ENCODE data around the gene PTMA.

Gene PTMA

DNA sequence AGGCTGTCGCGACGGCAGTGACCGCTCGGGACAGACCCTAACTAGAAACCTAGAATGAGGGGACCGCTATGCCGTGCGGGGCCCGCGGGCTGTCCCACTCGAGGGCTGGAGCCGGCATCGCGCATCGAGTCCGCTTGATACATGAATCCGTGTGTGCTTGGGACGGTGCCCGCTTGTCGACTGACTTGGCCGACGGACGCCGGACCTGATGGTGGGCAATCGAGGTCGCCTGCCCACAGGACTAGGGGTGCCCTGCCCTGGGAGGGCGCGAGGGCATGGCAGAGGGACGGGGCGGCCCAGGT lies 749 bp upstream of the PTMA start:
- TF ChIP-seq CREB1 (IDR thresholded peaks at IDR 0.05; ENCODE audit: low read depth) = no peak
- no peak for TF ChIP-seq FOXM1 (IDR thresholded peaks at IDR 0.05; ENCODE audit: borderline replicate concordance, low read depth)

- TF ChIP-seq NFIC (IDR thresholded peaks at IDR 0.05) = no peak
- no peak for TF ChIP-seq TEAD4 (IDR thresholded peaks at IDR 0.05)
- TF ChIP-seq CREB1 (IDR thresholded peaks at IDR 0.05; ENCODE audit: low read depth) = no peak
These were observed 679 bp downstream of the PTMA start for GRCh38 chr2:231708773-231709635.

GRCh38 chr2:231709636-231709980 lies 1.3 kb downstream of the PTMA start:
- TF ChIP-seq RAD21 (IDR thresholded peaks at IDR 0.05; ENCODE audit: low read depth) (no peak), EGR1 (IDR thresholded peaks at IDR 0.05) (no peak), FOXM1 (IDR thresholded peaks at IDR 0.05; ENCODE audit: borderline replicate concordance, low read depth) (no peak), CEBPB (IDR thresholded peaks at IDR 0.05) (no peak), TCF12 (IDR thresholded peaks at IDR 0.05; ENCODE audit: low read depth) (no peak; the same call in 1 of the 2 replicates), CREB1 (IDR thresholded peaks at IDR 0.05; ENCODE audit: low read depth) (no peak), TAF1 (IDR thresholded peaks at IDR 0.05; ENCODE audit: low read depth) (no peak; the same call in 1 of the 2 replicates), ZBTB7A (IDR thresholded peaks at IDR 0.05; ENCODE audit: low read depth) (no peak), EP300 (IDR thresholded peaks at IDR 0.05; ENCODE audit: borderline replicate concordance) (no peak; the same call in 1 of the 2 replicates), YY1 (IDR thresholded peaks at IDR 0.05; ENCODE audit: low read depth) (no peak), TEAD4 (IDR thresholded peaks at IDR 0.05) (no peak), NFIC (IDR thresholded peaks at IDR 0.05) (no peak)
- TF ChIP-seq, protein P1, sequence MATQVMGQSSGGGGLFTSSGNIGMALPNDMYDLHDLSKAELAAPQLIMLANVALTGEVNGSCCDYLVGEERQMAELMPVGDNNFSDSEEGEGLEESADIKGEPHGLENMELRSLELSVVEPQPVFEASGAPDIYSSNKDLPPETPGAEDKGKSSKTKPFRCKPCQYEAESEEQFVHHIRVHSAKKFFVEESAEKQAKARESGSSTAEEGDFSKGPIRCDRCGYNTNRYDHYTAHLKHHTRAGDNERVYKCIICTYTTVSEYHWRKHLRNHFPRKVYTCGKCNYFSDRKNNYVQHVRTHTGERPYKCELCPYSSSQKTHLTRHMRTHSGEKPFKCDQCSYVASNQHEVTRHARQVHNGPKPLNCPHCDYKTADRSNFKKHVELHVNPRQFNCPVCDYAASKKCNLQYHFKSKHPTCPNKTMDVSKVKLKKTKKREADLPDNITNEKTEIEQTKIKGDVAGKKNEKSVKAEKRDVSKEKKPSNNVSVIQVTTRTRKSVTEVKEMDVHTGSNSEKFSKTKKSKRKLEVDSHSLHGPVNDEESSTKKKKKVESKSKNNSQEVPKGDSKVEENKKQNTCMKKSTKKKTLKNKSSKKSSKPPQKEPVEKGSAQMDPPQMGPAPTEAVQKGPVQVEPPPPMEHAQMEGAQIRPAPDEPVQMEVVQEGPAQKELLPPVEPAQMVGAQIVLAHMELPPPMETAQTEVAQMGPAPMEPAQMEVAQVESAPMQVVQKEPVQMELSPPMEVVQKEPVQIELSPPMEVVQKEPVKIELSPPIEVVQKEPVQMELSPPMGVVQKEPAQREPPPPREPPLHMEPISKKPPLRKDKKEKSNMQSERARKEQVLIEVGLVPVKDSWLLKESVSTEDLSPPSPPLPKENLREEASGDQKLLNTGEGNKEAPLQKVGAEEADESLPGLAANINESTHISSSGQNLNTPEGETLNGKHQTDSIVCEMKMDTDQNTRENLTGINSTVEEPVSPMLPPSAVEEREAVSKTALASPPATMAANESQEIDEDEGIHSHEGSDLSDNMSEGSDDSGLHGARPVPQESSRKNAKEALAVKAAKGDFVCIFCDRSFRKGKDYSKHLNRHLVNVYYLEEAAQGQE (IDR thresholded peaks at IDR 0.05; ENCODE audit: low read depth) = no peak
- TF ChIP-seq, protein P2, sequence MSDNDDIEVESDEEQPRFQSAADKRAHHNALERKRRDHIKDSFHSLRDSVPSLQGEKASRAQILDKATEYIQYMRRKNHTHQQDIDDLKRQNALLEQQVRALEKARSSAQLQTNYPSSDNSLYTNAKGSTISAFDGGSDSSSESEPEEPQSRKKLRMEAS (IDR thresholded peaks at IDR 0.05) = no peak
- TF ChIP-seq, protein P3, sequence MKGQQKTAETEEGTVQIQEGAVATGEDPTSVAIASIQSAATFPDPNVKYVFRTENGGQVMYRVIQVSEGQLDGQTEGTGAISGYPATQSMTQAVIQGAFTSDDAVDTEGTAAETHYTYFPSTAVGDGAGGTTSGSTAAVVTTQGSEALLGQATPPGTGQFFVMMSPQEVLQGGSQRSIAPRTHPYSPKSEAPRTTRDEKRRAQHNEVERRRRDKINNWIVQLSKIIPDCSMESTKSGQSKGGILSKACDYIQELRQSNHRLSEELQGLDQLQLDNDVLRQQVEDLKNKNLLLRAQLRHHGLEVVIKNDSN (IDR thresholded peaks at IDR 0.05) = no peak

DNA sequence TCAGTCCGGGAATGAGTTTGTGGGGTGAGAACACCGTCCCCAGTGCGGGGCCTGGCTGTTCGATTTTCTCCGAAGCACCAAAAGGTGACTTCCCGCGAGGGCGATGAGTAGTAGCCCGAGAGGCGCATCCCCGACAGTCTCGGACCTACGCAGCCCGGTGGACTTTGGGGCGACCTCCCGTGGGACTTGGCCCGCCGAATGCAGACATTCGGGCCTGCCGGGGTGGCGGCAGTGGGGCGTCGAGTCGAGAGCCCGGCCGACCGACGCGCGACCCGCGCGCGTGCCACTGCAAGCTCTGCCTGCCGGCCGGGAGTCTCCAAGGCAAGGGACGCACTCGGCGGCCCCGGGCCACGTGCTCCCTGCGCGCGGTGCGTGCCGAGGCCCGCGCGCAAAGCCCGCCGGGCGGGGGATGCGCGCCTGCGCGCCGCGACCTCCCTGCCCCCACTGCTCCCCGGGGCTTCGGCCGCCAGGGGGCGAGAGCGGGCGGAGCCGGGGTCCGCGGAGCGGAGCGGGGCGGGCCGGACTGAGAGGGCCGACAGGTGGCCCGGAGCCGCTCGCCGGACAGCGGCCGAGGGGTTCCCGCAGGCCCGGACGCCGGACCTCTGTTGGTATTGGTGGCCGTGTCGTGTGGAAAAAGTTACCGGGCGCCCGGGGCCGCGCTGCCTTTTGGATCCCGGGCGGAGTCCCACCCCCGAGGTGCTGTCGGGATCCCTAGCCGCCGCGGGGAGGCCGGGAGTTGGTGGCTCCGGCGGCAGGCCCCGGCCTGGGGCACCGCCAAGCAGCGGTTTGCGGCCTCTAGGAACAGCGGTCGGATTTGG lies 1.9 kb downstream of the PTMA start:
- 0 out of 2 replicates have a peak, but pooled peaks have one; percentile 9 for TF ChIP-seq FOXM1 (IDR thresholded peaks at IDR 0.05; ENCODE audit: borderline replicate concordance, low read depth)
- no peak for TF ChIP-seq TEAD4 (IDR thresholded peaks at IDR 0.05)
- TF ChIP-seq, protein P3 (IDR thresholded peaks at IDR 0.05) = peak; percentile 82
- peak; percentile 58 for TF ChIP-seq ZBTB7A (IDR thresholded peaks at IDR 0.05; ENCODE audit: low read depth)
- no peak for TF ChIP-seq CREB1 (IDR thresholded peaks at IDR 0.05; ENCODE audit: low read depth)
- no peak for TF ChIP-seq EGR1 (IDR thresholded peaks at IDR 0.05)
- TF ChIP-seq TCF12 (IDR thresholded peaks at IDR 0.05; ENCODE audit: low read depth) = no peak; the same call in 1 of the 2 replicates
- TF ChIP-seq, protein P1 (IDR thresholded peaks at IDR 0.05; ENCODE audit: low read depth) = no peak
- no peak for TF ChIP-seq RAD21 (IDR thresholded peaks at IDR 0.05; ENCODE audit: low read depth)
- TF ChIP-seq, protein P2 (IDR thresholded peaks at IDR 0.05) = peak; percentile 98
- no peak for TF ChIP-seq NFIC (IDR thresholded peaks at IDR 0.05)
- TF ChIP-seq EP300 (IDR thresholded peaks at IDR 0.05; ENCODE audit: borderline replicate concordance) = no peak
- no peak for TF ChIP-seq YY1 (IDR thresholded peaks at IDR 0.05; ENCODE audit: low read depth)

GRCh38 chr2:231710799-231711676 lies 2.7 kb downstream of the PTMA start:
- TF ChIP-seq FOXM1 (IDR thresholded peaks at IDR 0.05; ENCODE audit: borderline replicate concordance, low read depth) = 0 out of 2 replicates have a peak, but pooled peaks have one; percentile 9
- no peak for TF ChIP-seq TCF12 (IDR thresholded peaks at IDR 0.05; ENCODE audit: low read depth)

Measured in Ishikawa (cell line).